Cerebellar nuclear complex (tissue), 1 donor: ENCODE measurements around the gene FOXL1.
"Not testable (repeated sequence)": the region's sequence is repeated elsewhere in the genome, so short reads cannot be mapped to it uniquely, and the experiment has no call there.

ENCODE experiments used
- DNase-seq, 2 experiments: peaks; one replicate each; lab custom pipeline; 2025; lab: John Stamatoyannopoulos, UW

The FOXL1 gene

GRCh38 chr16:86581458-86581857 lies 3.1 kb downstream of the FOXL1 start:
- no peak for DNase-seq

GRCh38 chr16:86584071-86584685 lies 5.8 kb downstream of the FOXL1 start:
- no peak for DNase-seq

- no peak for DNase-seq
Measured at GRCh38 chr16:86584726-86585721, 6.7 kb downstream of the FOXL1 start.

- no peak for DNase-seq
Measured at GRCh38 chr16:86585821-86586611, 7.7 kb downstream of the FOXL1 start.

- DNase-seq, result no peak
Measured at GRCh38 chr16:86587487-86587886, 9.1 kb downstream of the FOXL1 start.

GRCh38 chr16:86587955-86588354 lies 9.6 kb downstream of the FOXL1 start:
- DNase-seq, result not testable (repeated sequence)

GRCh38 chr16:86590501-86591144 lies 12.3 kb downstream of the FOXL1 start:
- DNase-seq, result no peak

GRCh38 chr16:86591270-86591669 lies 12.9 kb downstream of the FOXL1 start:
- no peak for DNase-seq

- DNase-seq, result no peak
Measured at GRCh38 chr16:86593913-86594620, 15.7 kb downstream of the FOXL1 start.

- DNase-seq, result no peak
Measured at GRCh38 chr16:86594721-86595120, 16.4 kb downstream of the FOXL1 start.

GRCh38 chr16:86595983-86596605 lies 17.7 kb downstream of the FOXL1 start:
- DNase-seq, result no peak

GRCh38 chr16:86597126-86597879 lies 19.0 kb downstream of the FOXL1 start:
- DNase-seq, result no peak

GRCh38 chr16:86597880-86598606 lies 19.7 kb downstream of the FOXL1 start:
- DNase-seq, result no peak

- no peak for DNase-seq
Measured at GRCh38 chr16:86598607-86599565, 20.5 kb downstream of the FOXL1 start.

- DNase-seq, result no peak
Measured at GRCh38 chr16:86601356-86601755, 23.0 kb downstream of the FOXL1 start.

GRCh38 chr16:86602521-86602920 lies 24.2 kb downstream of the FOXL1 start:
- no peak for DNase-seq

GRCh38 chr16:86604436-86605193 lies 26.3 kb downstream of the FOXL1 start:
- no peak for DNase-seq
